ENCODE data around the gene CHN2.

DNA sequence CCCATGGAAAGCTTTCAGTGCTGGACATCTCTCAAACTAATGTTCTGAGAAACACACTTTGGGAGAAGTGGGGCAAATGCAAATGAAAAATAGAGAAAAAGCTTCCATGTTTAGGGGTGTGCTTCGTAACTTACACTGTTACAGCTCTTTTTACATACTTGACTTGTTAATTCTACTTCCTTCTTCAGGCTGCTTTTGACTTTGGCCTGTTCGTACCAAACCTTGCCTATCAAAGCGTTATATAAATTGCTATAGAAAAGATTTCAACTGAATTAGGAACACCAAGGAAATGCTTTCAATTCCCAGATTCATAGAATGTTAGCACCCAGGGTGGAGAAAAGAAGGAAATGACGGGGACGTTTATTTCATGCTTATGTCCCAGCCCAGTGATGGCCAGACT is 228.3 kb downstream of the CHN2 start:
- TF ChIP-seq, protein P1, sequence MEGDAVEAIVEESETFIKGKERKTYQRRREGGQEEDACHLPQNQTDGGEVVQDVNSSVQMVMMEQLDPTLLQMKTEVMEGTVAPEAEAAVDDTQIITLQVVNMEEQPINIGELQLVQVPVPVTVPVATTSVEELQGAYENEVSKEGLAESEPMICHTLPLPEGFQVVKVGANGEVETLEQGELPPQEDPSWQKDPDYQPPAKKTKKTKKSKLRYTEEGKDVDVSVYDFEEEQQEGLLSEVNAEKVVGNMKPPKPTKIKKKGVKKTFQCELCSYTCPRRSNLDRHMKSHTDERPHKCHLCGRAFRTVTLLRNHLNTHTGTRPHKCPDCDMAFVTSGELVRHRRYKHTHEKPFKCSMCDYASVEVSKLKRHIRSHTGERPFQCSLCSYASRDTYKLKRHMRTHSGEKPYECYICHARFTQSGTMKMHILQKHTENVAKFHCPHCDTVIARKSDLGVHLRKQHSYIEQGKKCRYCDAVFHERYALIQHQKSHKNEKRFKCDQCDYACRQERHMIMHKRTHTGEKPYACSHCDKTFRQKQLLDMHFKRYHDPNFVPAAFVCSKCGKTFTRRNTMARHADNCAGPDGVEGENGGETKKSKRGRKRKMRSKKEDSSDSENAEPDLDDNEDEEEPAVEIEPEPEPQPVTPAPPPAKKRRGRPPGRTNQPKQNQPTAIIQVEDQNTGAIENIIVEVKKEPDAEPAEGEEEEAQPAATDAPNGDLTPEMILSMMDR (IDR thresholded peaks at IDR 0.05; ENCODE audit: insufficient read depth, low read length, poor library complexity, severe bottlenecking), result no peak
- no peak for TF ChIP-seq EZH2phosphoT487 (conservative IDR thresholded peaks at IDR 0.05; ENCODE audit: low read length)
